ELF-1 (cell line): ENCODE measurements around the gene PEPD.
A peak's percentile ranks its signal among the peaks of the same experiment; 100 is the strongest.

Experiments used
- DNase-seq: peaks from one replicate; pipeline ENCODE4 v3.0.0-alpha.2; 2016; ENCODE audit warnings: low read depth, low spot score

PEPD gene

GRCh38 chr19:33362508-33363228 lies 158.9 kb downstream of the PEPD start:
- no peak for DNase-seq

- no peak for DNase-seq
These were observed 162.0 kb downstream of the PEPD start for GRCh38 chr19:33359581-33359980.

- no peak for DNase-seq
These were observed 163.2 kb downstream of the PEPD start for GRCh38 chr19:33358408-33358807.

GRCh38 chr19:33357556-33357955 lies 164.0 kb downstream of the PEPD start:
- no peak for DNase-seq

DNA sequence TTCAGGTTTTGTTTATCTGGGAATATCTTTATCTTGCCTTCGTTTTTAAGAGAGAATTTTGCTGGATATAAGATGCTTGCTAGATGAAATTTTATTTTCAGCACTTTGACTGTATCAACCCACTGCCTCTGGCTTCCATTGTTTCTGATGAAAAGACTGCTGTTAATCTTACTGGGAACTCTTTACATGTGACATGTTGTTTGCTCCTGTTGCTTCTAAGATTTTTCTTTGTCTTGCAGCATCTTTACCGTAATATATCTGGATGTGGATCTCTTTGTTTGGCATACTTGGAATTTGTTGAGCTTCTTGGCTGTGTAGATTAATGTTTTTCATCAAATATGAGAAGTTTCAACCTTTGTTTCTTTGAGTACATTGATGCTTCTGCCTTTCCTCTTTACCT lies 166.1 kb downstream of the PEPD start:
- DNase-seq: no peak

DNA sequence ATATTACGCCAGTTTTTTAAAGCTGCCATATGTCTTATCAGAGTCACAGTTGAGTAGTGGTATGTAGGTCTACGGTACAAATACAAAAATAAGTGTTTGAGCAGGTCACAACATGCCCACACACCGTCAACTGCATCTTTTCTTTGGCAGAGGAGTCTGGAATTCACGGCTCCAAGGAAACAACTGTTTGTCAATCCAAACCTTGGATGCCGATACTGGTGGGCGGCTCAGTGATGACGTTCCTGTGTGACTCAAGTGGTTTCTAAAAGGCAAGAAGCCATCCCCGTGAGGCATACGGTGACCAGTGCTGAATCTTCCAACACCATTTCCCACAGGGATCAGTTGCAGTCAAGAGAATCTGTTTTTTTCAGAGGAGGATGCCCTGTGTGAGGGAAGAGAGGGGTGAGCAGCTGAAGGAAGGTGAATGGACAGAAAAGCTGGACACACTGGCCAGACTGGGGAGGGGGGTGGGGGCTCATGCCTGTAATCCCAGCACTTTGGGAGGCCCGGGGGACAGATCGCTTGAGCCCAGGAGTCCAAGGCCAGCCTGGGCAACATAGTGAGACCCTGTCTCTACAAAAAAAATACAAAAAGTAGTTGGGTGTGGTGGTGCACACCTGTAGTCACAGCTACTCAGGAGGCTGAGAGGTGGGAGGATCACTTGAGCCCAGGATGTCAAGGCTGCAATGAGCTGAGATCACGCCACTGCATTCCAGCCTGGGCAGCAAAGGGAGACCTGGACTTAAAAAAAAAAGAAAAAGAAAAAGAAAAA lies 170.9 kb downstream of the PEPD start:
- no peak for DNase-seq

DNA sequence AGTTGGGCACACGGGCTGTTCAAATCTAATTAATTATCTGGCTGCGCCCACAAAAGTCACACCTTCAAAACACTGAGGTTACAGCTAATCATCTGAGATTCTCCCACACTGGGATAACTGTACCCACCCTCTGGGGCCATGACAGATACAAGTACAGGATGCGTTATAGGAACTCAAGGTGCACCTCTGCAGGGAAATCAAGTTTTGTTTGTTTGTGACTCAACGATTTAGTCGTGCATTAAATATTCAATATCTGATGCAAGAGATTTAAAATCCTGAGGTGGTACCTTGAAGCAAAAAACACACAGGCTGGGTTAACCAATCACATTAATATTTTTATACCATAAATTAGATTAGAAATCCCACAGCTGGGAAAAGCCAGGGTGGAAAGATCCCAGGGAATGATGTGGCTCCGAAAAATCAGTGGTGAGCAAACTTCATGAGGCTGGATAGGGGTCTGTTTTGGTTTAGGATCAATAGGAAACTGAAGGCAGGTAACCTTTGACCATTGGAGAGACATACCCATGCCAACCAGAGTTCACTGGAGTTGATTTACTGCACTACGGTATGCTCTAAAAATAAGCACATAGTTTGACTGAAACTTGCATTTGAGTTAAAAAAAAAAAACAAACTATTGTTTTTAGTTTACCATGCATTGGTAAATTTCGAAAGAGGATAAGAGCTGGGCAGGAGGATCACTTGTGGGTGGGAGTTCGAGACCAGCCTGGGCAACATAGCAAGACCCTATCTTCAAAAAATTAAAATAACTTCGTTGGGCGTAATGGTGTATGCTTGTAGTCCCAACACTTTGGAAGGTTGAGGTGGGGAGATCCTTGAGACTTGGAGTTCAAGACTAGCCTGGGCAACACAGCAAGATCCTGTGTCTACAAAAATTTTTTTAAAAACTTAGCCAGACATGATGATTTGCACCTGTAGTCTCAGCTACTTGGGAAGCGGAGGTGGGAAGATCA lies 172.0 kb downstream of the PEPD start:
- DNase-seq: no peak

DNA sequence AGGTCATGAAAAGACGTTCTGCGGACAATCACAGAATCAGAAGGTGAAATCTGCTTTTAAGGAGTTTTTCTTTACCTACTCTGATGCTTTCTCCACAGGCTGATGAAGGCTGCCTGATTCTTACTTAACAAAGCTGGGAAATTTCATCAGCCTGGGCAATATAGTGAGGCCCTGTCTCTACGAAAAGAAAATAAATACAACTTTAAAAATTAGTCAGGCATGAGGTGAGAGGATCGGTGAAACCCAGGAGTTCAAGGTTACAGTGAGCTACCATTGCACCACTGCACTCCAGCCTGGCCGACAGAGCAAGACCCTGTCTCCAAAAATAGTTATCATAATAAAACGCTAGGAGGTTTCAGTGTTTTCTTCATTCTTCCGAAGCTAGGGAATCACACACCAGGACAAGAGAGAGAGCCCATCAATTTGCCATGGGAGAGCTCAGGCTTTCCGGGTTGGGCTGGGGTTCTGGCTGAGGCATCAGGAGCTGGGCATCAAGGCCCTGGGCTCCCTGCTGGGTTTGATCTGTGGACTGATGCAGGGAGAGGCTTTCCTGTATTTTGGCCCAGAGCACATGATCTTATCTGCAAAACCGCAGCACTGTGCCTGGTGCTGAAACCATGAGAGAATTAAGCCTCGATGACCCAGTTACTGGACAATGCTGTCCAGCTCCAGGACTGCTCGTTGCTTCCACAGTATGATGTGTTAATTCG lies 173.1 kb downstream of the PEPD start:
- DNase-seq: peak; percentile 47

DNA sequence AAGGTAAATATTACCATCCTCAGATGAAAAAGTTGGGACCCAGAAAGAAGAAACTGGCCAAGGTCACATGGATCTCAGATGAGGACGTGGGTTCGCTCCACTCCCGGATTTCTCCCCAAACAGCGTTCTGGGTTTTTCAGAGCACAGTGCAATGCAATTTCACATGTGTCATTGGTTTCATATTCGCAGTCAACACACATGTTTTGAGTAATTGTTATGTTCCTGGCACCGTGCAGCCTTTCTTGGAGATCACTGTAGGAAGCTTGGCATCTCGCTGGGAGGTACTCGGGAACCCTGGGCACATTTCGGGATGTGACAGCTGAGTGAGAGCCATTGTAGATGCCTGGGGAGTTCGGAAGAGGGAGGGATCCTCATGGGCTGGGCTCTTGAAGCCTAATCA lies 174.3 kb downstream of the PEPD start:
- no peak for DNase-seq

DNA sequence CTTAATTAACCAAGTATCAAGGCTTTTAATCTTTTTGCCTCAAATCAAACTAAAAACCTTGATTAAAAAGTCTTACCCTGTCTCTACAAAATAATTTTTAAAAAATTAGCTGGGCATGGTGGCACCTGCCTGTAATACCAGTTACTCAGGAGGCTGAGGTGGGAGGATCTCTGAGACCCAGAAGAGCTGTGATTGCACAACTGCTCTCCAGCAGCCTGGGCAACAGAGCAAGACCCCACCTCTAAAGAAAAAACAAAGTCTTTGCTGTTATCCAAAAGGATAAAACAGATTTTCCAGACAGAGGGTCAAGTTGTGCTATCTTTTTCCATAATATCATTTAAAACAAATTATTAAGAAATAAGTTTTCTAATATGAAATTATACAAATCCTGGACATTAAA lies 174.9 kb downstream of the PEPD start:
- DNase-seq: no peak

GRCh38 chr19:33345163-33345562 lies 176.4 kb downstream of the PEPD start:
- DNase-seq: no peak

GRCh38 chr19:33344573-33344925 lies 177.0 kb downstream of the PEPD start:
- no peak for DNase-seq

DNA sequence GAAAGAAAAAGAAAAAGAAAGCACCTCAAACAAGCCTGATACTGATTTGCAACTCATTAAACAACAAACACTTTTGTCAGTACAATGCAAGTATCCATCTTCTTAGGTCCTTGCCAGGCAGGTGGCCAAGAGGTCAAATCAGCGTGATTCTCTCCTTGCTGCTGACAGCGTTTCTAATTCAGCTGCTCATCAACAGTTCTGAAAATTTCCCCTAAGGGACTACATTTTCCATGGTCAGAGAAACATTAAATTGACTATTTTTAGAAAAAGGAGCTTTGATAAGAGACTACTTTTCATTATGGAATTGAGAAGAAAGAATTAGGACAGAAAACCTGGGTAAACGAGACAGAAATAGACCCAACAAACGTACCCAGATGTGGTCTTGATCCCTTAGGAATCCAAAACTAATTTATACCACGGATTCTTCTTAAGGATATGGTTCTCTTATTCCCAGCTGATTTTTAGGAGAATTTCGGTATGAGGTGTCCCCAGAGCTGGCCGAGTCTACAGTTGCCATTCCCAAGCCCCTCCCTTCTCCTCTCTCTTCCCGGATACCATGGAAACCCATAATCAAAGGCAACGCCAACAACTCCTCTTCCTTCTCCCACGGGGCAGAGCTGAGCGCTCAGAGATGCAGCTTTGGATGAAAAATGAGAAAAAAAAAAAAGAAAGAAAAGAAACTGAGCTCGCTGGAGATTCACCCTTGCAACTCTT lies 177.6 kb downstream of the PEPD start:
- DNase-seq: peak; percentile 12

- no peak for DNase-seq
These were observed 178.3 kb downstream of the PEPD start for GRCh38 chr19:33343301-33343700.

GRCh38 chr19:33340991-33341390 lies 180.6 kb downstream of the PEPD start:
- DNase-seq: no peak

DNA sequence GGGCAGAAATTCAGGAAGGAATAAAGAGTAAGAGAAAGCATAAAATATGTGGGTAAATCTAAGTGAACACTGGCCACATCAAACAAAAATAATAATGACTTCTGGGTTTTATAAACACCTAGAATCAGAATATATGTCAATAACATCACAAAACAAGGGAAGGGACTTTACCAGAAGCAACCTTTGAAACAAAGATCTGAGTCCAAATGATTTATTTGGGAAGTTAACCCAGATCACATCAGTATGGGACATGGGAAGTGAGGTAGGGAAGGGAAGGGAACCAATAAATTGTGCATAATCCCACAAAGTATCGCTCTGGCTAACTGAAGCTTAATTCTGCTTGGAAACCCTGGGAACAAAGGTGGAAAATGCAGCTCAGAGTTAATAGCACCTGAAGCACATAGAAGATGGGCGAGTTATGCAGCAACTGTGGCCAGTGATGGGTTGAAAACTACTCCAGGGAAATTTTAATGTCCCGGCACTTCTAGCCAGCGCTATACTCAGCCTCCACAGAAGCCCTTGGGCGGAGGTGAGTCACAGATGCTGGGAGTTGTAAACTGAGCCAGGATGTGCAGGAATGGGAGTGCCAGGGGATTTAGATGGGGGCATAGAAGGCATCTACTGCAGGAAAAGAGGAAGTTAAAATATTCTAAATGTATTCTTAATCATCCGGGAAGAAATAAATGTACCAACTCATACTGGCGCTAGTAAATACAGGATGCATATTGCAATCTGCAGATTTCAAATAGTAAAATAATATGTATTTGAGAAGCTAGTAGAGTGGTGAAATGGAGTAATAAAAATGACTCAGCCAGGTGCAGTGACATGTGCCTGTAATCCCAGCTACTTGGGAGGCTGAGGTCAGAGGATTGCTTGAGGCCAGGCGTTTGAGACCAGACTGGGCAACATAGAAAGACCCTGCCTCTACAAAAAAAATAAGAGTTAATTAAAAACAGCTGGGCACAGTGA lies 182.3 kb downstream of the PEPD start:
- no peak for DNase-seq
